H9 (cell line): ENCODE results near the gene UPF3A. TPM values are rescaled to one million over a fixed set of nuclear protein-coding genes. Genes with fewer than 3 reads are reported as not detected.
A peak's percentile ranks its signal among the peaks of the same experiment; 100 is the strongest.

ENCODE experiments used
- DNase-seq: peaks from one replicate; pipeline ENCODE4 v3.0.0-alpha.2; 2017
- H2AFZ ChIP-seq: one replicate; pipeline ENCODE4 v1.6.1; 2013; ENCODE audit warnings: mild to moderate bottlenecking, low read length, control low read depth, moderate library complexity
- H2AK5ac ChIP-seq: 2 replicates; pipeline ENCODE4 v1.6.1; 2013; ENCODE audit warnings: low read length, control low read depth, mixed read lengths; ENCODE audit not compliant: insufficient read length
- H2BK120ac ChIP-seq: one replicate; pipeline ENCODE4 v1.6.1; 2013; ENCODE audit warnings: low read depth, mild to moderate bottlenecking, low read length, control low read depth, inconsistent platforms; ENCODE audit not compliant: poor library complexity, severe bottlenecking
- H2BK12ac ChIP-seq: 2 replicates; pipeline ENCODE4 v1.6.1; 2013; ENCODE audit warnings: low read length, control low read depth, mixed read lengths, low read depth; ENCODE audit not compliant: insufficient read length
- H2BK15ac ChIP-seq: 2 replicates; pipeline ENCODE4 v1.6.1; 2013; ENCODE audit warnings: low read depth, low read length, control low read depth
- H2BK20ac ChIP-seq: one replicate; pipeline ENCODE4 v1.6.1; 2013; ENCODE audit warnings: low read depth, mild to moderate bottlenecking, low read length, control low read depth, inconsistent platforms; ENCODE audit not compliant: poor library complexity, severe bottlenecking
- H2BK5ac ChIP-seq: 2 replicates; pipeline ENCODE4 v1.6.1; 2013; ENCODE audit warnings: low read length, control low read depth, mixed read lengths; ENCODE audit not compliant: insufficient read length
- H3K14ac ChIP-seq: 2 replicates; pipeline ENCODE4 v1.6.1; 2013; ENCODE audit warnings: low read length, control low read depth; ENCODE audit not compliant: insufficient read depth
- H3K18ac ChIP-seq: 2 replicates; pipeline ENCODE4 v1.6.1; 2013; ENCODE audit warnings: low read depth, mild to moderate bottlenecking, mixed read lengths, low read length, control low read depth; ENCODE audit not compliant: insufficient read length
- H3K23ac ChIP-seq: 2 replicates; pipeline ENCODE4 v1.6.1; 2013; ENCODE audit warnings: low read length, control low read depth, mixed read lengths, low read depth; ENCODE audit not compliant: insufficient read length
- H3K23me2 ChIP-seq: 2 replicates; pipeline ENCODE4 v1.6.1; 2013; ENCODE audit warnings: low read depth, mild to moderate bottlenecking, mixed read lengths, low read length, control low read depth; ENCODE audit not compliant: insufficient read length, poor library complexity, severe bottlenecking
- H3K27ac ChIP-seq: 2 replicates; pipeline ENCODE4 v1.5.1; 2013; ENCODE audit warnings: low read length, control low read depth, mixed read lengths, low read depth; ENCODE audit not compliant: insufficient read length
- H3K27me3 ChIP-seq: 2 replicates; pipeline ENCODE4 v1.6.1; 2013; ENCODE audit warnings: low read length, control low read depth, inconsistent platforms; ENCODE audit not compliant: insufficient read depth
- H3K4ac ChIP-seq: 2 replicates; pipeline ENCODE4 v1.6.1; 2013; ENCODE audit warnings: low read depth, mild to moderate bottlenecking, control low read depth, inconsistent platforms, low read length, moderate library complexity
- H3K4me1 ChIP-seq: 2 replicates; pipeline ENCODE4 v1.6.1; 2013; ENCODE audit warnings: low read length, control low read depth, inconsistent platforms; ENCODE audit not compliant: insufficient read depth
- H3K4me2 ChIP-seq: 2 replicates; pipeline ENCODE4 v1.6.1; 2013; ENCODE audit warnings: low read length, control low read depth, mixed read lengths; ENCODE audit not compliant: insufficient read length, insufficient read depth
- H3K56ac ChIP-seq: 2 replicates; pipeline ENCODE4 v1.6.1; 2013; ENCODE audit warnings: low read depth, mild to moderate bottlenecking, mixed read lengths, low read length, control low read depth; ENCODE audit not compliant: insufficient read length
- H3K79me1 ChIP-seq: 2 replicates; pipeline ENCODE4 v1.6.1; 2013; ENCODE audit warnings: low read depth, mild to moderate bottlenecking, moderate library complexity, low read length, control low read depth, inconsistent platforms; ENCODE audit not compliant: insufficient read depth, poor library complexity, severe bottlenecking
- H3K79me2 ChIP-seq: 2 replicates; pipeline ENCODE4 v1.6.1; 2013; ENCODE audit warnings: low read length, control low read depth, inconsistent platforms; ENCODE audit not compliant: insufficient read depth
- H3K9ac ChIP-seq: 2 replicates; pipeline ENCODE4 v1.6.1; 2013; ENCODE audit warnings: low read length, control low read depth, mixed read lengths; ENCODE audit not compliant: insufficient read length; ENCODE audit errors: extremely low read depth
- H3K9me3 ChIP-seq: one replicate; pipeline ENCODE4 v1.6.1; 2013; ENCODE audit warnings: low read depth, low read length, inconsistent platforms; ENCODE audit not compliant: control insufficient read depth
- H3T11ph ChIP-seq: one replicate; pipeline ENCODE4 v1.6.1; 2013; ENCODE audit warnings: mild to moderate bottlenecking, low read length, control low read depth, inconsistent platforms
- H4K20me1 ChIP-seq: one replicate; pipeline ENCODE4 v1.6.1; 2013; ENCODE audit not compliant: control insufficient read depth, insufficient read length, insufficient read depth
- H4K5ac ChIP-seq: 2 replicates; pipeline ENCODE4 v1.6.1; 2013; ENCODE audit warnings: low read depth, mild to moderate bottlenecking, mixed read lengths, low read length, control low read depth; ENCODE audit not compliant: insufficient read length
- H4K8ac ChIP-seq: replicated peaks from 2 replicates; pipeline ENCODE4 v1.6.1; 2013; ENCODE audit warnings: low read length, control low read depth, mixed read lengths, low read depth; ENCODE audit not compliant: insufficient read length
- H4K91ac ChIP-seq: 2 replicates; pipeline ENCODE4 v1.6.1; 2013; ENCODE audit warnings: low read depth, mild to moderate bottlenecking, moderate library complexity, mixed read lengths, low read length, control low read depth; ENCODE audit not compliant: insufficient read length
- H3K27ac Mint-ChIP-seq, 3 experiments: 2 replicates in 2 of 3; 3 replicates in 1 of 3; pipeline ENCODE4 v1.8.0; 2020 to 2021; ENCODE audit warnings: mixed read lengths in 3 of 3, mild to moderate bottlenecking in 1 of 3, moderate library complexity in 1 of 3
- H3K27me3 Mint-ChIP-seq: 2 replicates; pipeline ENCODE4 v1.8.0; 2021; ENCODE audit warnings: low read depth, mild to moderate bottlenecking, moderate library complexity, mixed read lengths
- H3K36me3 Mint-ChIP-seq, 3 experiments: 2 replicates in 2 of 3; 3 replicates in 1 of 3; pipeline ENCODE4 v1.8.0; 2020 to 2021; ENCODE audit warnings: low read depth in 3 of 3, mixed read lengths in 3 of 3; ENCODE audit not compliant: insufficient read depth in 1 of 3
- H3K4me1 Mint-ChIP-seq, 2 experiments: 2 replicates each; pipeline ENCODE4 v1.8.0; 2020; ENCODE audit warnings: mixed read lengths in 2 of 2
- H3K4me3 Mint-ChIP-seq, 2 experiments: 2 replicates in 1 of 2; 3 replicates in 1 of 2; pipeline ENCODE4 v1.8.0; 2020 to 2021; ENCODE audit warnings: mild to moderate bottlenecking in 2 of 2, mixed read lengths in 2 of 2, moderate library complexity in 1 of 2
- H3K9me3 Mint-ChIP-seq, 2 experiments: 2 replicates in 1 of 2; 3 replicates in 1 of 2; pipeline ENCODE4 v1.8.0; 2020; ENCODE audit warnings: mild to moderate bottlenecking in 2 of 2, mixed read lengths in 2 of 2, moderate library complexity in 1 of 2
- WGBS: extraction: QIAGEN DNeasy Blood & Tissue Kit; methylation state at CpG from one replicate; pipeline ENCODE4 v1.1.7; 2013; ENCODE audit warnings: missing lambda C conversion rate, low lambda C conversion rate, mixed read lengths; ENCODE audit not compliant: insufficient read length; ENCODE audit errors: extremely low coverage; 5-methylcytosine and 5-hydroxymethylcytosine counted together
- total RNA-seq: library from RNA; stranded (reverse); gene quantifications from 2 replicates; pipeline ENCODE4 v1.2.1, GENCODE V29; 2021
- TF ChIP-seq, protein P1 (sequence below): fragments of 200-600 bp; sonication (generic); conservative IDR thresholded peaks from 3 replicates; pipeline ENCODE4 v1.8.0; 2021; ENCODE audit warnings: antibody characterized with exemption, mild to moderate bottlenecking

The UPF3A gene
- total RNA-seq, 1 experiment from 2014 or later, result 81.8 TPM

DNA sequence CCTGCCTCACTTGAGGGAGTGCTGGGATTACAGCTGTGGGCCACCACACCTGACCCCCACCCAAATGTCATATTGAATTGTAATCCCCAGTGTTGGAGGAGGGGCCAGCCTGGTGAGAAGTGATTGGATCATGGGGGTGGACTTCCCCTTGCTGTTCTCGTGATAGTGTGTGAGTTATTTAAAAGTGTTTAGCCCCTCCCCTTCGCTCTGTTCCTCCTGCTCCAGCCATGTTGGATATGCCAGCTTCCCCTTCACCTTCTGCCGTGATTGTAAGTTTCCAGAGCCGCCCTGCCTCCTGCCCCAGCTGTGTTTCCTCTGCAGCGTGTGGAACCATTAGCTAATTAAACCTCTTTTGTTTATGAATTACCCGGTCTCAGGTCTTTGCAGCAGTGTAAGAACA lies 46.6 kb downstream of the UPF3A start:
- H3K27ac Mint-ChIP-seq, result peak overlapping the region; percentile 26 to 88 (median 41); a peak in 5 of 7 replicates
- Histone ChIP-seq H2BK15ac (no peak overlapping the region), H4K91ac (no peak overlapping the region)

More for the DNA sequence above, 46.6 kb downstream of the UPF3A start:
- H2BK5ac ChIP-seq, result no peak overlapping the region
- H2AFZ ChIP-seq, result no peak overlapping the region
- no peak overlapping the region for H3K27ac ChIP-seq
- DNase-seq, result peak; percentile 32
- H3K79me1 ChIP-seq, result no peaks in the 10 kb centered on the region
- Mint-ChIP-seq H3K4me3 (no peak overlapping the region), H3K9me3 (no peaks in the 10 kb centered on the region), H3K36me3 (peaks cover 19 to 42% (median 37%) of the 10 kb centered on the region in 3 experiments), H3K27me3 (no peaks in the 10 kb centered on the region), H3K4me1 (peaks cover 7 to 9% of the 10 kb centered on the region in 2 experiments)
- H2AK5ac ChIP-seq, result no peak overlapping the region
- no peak overlapping the region for H3K14ac ChIP-seq
- H3K9ac ChIP-seq, result no peak overlapping the region
- no peaks in the 10 kb centered on the region for H4K20me1 ChIP-seq
- H2BK12ac ChIP-seq, result no peak overlapping the region
- no peaks in the 10 kb centered on the region for H3K23me2 ChIP-seq
- H3K4me1 ChIP-seq, result no peaks in the 10 kb centered on the region; the same call in 1 of the 2 replicates
- no peaks in the 10 kb centered on the region for H3K9me3 ChIP-seq
- H3K18ac ChIP-seq, result no peak overlapping the region
- WGBS, result no CpG with 5 or more reads among the region's 6 CpGs
- no peak overlapping the region for H4K5ac ChIP-seq
- H3K23ac ChIP-seq, result no peak overlapping the region
- no peak overlapping the region for H3K4ac ChIP-seq
- H4K8ac ChIP-seq, result no peak overlapping the region
- no peak overlapping the region for H3K4me2 ChIP-seq
- no peak overlapping the region for H2BK120ac ChIP-seq
- no peaks in the 10 kb centered on the region for H3K79me2 ChIP-seq
- H3K56ac ChIP-seq, result no peak overlapping the region
- H2BK20ac ChIP-seq, result no peak overlapping the region
- H3K27me3 ChIP-seq, result no peaks in the 10 kb centered on the region
- TF ChIP-seq, protein P1, sequence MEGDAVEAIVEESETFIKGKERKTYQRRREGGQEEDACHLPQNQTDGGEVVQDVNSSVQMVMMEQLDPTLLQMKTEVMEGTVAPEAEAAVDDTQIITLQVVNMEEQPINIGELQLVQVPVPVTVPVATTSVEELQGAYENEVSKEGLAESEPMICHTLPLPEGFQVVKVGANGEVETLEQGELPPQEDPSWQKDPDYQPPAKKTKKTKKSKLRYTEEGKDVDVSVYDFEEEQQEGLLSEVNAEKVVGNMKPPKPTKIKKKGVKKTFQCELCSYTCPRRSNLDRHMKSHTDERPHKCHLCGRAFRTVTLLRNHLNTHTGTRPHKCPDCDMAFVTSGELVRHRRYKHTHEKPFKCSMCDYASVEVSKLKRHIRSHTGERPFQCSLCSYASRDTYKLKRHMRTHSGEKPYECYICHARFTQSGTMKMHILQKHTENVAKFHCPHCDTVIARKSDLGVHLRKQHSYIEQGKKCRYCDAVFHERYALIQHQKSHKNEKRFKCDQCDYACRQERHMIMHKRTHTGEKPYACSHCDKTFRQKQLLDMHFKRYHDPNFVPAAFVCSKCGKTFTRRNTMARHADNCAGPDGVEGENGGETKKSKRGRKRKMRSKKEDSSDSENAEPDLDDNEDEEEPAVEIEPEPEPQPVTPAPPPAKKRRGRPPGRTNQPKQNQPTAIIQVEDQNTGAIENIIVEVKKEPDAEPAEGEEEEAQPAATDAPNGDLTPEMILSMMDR, result no peak
- H3T11ph ChIP-seq, result no peak overlapping the region
